HG03159 (cell line): ENCODE results near the gene ZNF513.
A peak's percentile ranks its signal among the peaks of the same experiment; 100 is the strongest.

Experiments used
- ATAC-seq: cut with Tn5 transposase; IDR thresholded peaks from one replicate; pipeline ENCODE4 v1.9.1; 2021; ENCODE audit warnings: mild to moderate bottlenecking, moderate library complexity; ENCODE audit not compliant: unreplicated experiment

The ZNF513 gene

DNA sequence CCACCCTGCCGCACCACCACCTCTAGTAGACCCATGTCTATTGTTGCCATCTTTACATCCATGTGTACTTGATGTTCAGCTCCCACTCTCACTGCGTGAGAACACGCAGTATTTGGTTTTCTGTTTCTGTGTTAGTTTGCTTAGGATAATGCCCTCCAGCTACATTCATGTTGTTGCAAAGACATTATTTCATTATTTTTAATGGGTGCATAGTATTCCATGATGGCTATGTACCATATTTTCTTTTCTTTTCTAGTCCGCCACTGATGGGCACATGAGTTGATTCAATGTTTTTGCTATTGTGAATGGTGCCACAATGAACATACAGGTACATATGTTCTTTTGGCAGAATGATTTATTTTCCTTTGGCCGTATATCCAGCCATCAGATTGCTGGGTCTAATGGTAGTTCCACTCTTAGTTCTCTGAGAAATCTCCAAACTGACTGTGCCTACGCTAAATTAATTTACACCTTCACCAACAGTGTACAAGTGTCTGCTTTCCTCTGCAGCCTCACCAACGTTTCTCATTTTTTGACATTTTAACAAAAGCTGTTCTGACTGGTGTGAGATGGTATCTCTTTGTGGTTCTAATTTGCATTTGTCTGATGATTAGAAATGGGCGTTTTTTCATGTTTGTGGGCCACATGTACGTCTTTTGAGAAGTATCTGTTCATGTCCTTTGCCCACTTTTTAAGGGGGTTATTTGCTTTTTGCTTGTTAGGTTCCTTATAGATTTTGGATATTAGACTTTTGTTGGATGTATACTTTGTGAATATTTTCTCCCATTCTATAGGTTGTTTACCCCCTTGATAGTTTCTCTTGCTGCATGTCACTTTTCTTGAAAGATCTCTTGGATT is 10.5 kb upstream of the ZNF513 start:
- ATAC-seq = no peak

DNA sequence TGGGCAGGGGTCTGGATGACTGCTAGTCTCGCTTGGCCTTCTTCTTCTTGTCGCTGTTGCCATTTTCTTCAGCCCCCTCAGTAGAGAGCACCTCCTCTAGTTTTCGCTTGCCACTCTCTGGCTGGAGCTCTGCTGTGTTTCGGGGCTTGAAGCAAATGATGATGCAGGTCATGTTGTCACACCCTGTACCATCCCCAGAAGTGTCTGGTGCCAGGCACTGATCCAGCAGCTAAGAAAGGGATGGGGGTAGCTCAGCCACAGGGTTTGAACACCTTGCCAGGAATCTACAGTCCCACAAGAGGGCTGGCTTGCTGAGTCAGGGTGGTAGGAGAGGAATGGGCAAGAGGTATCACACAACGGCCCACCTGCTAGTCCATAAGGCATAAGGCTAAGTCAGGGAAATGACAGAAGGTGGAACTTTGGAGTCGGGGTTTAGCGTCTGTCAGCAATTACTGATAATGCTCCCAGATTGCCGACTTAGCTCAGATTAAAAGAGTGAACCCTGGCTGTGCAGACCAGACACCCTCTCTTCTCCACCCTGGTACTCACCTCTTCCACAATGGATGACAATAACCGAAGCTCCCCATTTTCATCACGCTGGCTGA is 1.1 kb upstream of the ZNF513 start:
- ATAC-seq = no peak

DNA sequence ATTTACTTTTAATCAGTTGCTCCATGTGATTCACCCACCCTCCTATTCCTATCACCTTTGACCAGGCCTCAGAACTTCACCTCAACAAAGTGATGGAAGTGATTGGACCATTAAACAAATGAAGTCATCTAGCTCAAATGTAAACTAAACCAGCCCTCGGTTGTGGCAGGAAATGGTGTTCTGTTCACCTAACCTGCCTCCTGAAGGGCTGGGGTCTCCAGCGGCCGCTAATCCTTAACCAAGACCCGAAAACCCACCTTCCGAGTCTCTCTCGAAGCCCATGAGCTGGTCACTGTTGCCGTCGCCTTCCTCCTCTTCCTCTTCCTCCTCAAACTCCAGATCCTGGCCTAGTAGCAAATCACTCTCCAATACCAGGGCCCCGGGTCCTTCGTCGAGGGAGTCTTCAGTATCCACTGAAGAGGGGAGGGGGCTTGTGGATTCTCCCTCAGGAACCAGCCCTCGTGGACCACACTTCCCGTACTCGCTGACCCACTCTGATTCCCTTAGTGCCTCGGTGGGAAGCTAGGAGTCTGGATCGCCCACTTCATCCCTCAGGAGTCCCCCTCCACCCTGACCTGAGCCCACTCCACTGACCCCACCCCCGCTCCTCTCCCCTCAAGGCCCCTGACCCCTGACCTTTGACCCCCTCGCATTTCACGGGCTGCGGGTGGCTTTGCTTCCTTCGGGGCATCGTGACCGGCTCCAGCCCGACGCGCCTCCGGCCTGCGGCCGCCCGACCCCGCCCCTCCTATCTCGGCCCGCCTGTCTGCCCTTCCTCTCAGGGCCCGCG is 503 bp downstream of the ZNF513 start:
- ATAC-seq = no peak

DNA sequence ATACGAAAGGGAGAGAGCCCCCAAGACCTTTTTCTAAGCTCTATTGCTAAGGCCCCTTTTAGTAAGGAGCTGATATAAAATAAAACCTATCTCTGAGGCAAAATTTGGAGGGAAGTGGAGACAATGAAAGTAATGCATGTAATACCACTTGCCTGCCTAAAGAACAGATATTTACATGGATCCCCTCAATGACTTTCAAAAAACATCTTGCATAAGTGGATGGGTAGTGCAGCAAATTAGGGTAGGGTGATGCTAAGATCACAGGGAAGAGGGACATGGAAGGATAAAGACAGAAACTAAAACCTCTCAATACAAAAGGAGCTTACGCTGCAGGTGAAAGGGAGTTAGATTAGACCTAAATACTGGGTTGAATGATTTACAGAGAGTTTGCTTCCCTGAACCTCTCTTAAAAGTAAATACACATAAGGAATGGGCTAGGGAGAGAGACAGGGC is 1.1 kb downstream of the ZNF513 start:
- no peak for ATAC-seq

DNA sequence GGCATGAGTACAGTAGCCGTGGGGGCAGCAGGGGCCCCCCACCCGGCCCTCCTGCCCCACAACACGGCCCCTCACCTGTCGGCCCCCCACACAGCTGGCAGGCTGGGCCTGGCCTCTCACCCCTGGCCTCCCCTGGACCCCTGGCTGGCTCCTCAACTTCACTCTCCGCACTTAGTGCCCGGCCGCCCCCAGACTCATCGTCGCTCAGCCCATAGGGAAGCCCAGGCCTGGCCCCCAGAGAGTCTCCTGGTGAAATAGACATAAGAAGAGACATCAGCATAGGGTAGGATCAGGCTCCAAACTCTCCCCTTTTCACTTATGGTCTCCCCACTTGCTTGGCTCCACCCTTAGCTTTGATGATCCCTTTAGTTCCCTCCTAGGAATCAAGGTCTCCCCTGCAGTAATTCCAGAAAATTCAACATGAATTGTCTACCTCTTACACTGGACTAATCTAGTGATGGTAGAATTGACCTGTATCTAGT is 1.7 kb downstream of the ZNF513 start:
- ATAC-seq = no peak

DNA sequence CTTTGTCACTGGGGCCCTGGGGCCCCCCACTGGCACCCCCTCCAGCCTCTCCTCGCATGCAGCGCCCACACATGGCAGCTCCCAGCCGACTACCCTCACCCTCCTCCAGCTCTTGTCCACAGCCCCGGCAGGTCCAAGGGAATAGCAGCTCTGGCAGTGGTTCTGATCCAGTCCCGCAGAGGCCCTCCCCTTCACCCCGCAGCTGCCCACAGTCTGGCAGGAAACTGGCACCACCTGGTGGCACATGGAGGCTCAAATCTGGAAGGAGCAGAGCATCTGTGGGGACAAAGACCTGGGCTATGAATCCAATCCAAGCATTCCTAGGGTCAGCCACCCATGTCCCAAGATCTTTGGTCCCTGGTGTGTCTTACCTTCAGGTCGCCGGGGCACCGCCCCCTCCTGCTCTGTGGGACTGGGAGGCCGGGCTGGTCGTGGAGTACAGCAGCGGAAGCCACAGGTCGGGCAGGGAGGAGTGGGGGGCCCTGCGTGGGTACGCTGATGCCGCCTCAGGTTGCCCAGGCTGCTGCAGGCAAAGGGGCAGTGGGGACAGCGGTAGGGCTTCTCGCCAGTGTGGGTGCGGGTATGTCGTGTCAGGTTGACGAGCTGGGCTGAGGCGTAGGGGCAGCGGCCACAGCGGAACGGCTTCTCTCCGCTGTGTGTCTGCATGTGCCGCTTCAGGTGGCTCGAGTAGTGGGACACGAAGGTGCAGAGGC is 2.3 kb downstream of the ZNF513 start:
- no peak for ATAC-seq

DNA sequence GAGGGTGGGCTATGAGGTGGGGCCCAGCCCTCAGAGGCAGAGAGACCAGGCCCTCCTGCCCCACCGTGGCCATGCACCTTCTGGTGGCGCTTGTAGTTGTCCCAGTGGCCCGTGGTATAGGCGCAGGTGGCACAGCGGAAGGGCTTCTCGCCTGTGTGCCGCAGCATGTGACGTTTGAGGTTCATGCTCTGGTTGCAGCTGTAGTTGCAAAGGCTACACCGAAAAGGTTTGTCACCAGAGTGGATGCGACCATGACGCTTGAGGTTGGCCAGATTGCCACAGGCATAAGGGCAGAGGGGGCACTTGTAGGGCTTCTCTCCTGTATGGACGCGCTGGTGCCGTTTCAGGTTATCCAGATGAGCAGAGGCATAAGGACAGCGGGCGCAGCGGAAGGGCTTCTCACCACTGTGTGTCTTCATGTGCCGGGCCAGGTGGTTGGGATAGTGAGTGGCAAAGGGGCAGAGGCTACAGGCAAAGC is 2.9 kb downstream of the ZNF513 start:
- no peak for ATAC-seq

DNA sequence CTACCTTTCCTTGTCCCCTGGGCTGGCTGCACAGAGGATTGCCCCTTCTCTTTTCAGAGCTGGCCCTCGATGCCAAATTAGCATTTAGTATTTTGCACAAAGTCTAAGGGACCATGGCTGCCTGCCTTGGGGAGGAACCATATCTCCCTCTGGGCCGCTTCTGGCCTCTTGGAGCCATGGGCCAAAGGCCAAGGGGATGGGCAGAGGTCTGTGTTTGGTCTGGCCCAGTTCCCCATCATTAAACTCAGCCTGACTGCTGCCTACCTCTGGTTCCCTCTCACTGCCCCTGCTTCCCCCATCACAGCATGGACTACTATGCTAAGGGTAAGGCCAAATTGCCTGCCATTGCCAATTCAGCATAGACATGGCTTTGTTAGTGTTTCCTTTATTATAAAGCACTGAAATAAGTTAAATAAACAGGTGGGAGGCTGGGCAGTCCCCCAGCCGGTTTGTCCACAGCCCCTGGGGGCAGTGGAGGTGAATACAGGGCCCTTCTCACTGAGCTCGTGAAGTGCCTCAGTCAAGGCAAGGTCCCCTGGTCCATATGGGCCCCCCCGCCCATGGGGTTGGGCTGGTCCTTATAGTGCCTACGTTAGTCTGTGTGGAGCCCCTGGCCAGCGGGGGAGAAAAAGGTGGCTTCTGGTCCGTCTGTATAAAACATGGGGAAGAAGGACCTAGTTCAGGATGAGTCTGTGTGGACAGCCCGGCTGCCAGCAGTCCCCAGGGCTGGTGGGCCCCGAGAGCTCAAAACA is 3.5 kb downstream of the ZNF513 start:
- no peak for ATAC-seq

DNA sequence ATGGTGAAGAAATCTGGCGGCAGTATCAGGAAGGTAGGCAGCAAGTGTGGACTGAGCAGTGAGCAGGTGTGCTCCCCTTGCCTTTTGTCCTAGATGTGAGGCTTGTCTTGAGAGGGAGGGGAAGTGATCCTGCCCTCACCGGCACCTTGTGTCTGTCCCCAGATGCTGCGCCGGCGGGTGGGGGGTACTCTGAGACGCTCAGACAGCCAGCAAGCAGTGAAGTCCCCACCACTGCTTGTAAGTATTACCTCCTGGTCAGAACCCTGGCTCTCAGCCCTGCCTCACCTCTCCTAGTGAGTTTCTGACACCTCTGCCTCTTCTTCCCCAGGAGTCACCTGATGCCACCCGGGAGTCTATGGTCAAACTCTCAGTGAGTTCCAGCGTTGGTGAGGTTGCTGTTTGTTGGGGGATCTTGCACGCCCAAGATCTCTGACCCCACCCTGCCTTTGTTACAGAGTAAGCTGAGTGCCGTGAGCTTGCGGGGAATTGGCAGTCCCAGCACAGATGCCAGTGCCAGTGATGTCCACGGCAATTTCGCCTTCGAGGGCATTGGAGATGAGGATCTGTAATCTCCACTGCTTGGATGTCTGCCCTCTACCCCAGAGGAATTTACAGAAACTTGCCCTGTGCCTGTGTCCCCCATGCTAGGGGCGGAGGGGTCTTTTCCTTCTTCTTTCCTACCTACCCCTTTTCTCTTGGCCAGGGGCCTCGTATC is 4.2 kb downstream of the ZNF513 start:
- ATAC-seq = no peak

DNA sequence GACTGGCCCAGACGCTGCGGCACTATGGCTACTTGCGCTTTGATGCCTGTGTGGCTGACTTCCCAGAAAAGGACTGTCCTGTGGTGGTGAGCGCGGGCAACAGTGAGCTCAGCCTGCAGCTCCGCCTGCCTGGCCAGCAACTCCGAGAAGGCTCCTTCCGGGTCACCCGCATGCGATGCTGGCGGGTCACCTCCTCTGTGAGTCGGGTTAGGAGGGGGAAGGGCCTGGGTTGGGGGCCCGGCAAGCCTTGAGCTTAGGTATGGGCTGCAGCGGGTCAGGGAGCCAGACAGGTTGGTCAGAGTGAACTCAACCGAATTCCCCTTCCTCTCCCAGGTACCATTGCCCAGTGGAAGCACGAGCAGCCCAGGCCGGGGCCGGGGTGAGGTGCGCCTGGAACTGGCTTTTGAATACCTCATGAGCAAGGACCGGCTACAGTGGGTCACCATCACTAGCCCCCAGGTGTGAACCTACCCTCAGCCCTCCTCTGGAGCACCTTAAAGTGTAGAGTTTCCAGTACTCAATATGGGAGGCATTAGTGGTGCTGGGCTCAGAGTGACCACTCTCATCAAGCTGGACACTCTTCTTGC is 4.9 kb downstream of the ZNF513 start:
- ATAC-seq = no peak

DNA sequence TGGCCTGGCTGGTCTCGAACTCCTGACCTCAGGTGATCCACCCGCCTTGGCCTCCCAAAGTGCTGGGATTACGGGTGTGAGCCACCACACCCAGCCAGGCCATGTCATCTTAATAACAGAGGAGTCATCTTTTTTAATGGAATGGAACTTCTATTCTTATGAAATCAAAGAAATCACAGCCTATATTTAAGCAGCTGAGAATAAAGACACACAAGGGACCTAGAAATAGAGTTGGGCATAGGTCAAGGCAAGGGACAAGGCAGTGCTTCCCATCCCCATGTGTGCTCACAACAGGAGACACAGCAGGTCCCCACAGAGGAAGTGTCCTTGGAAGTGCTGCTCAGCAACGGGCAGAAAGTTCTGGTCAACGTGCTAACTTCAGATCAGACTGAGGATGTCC is 7.0 kb downstream of the ZNF513 start:
- no peak for ATAC-seq

DNA sequence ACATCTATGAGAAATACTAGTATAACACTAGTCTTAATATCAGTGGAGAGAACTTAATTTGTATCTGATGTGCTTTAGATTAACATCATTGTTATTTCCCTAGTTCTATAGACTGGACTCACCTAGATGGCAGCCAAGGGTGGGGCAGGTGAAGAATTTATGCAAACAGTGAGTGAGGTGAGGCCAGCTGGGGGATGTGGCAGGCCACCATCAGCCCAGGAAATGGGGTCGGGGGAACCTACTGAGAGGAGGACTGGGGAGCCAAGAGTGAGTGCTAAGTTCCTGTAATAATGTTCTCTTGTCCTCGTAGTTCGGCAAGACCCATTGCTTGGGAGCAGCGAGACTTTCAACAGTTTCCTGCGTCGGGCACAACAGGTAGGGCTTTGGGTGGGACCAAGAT is 7.6 kb downstream of the ZNF513 start:
- ATAC-seq = no peak

DNA sequence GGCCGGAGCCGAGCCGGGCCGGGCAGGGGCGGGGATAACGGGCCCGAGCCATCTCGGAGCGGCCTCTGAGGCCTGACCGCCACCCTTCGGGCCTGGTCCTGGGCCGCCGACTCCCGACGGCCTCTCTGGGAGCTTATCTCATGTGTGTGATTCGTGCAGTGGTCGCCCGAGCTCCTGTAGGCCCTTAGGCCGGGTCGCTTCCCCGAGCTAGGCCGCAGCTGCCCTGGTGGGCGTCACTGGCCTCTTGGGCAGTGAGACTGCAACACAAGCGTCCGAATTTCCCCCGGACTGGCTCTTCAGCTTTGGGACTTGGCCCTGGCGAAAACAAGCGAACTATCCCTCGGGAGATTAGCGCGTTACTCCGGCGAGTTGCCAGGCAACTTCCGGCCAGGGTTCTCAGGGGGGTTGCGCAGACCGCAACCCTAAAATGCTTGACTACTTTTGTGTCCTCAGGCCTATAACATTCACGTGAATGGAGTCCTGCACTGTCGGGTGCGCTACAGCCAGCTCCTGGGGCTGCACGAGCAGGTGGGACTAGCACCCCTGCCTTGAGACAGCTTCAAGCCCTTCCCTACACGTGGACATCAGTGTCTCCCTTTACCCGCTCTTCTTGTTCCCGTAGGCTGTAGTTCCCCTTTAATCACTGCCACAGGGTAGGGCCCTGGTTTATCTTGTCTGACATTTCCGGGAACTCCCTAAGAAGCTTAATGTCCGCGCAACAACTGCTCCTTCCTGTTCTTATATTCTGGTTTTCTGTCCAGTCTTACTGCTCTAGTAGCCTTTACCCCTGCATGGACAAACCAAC is 9.5 kb downstream of the ZNF513 start:
- peak; percentile 22 for ATAC-seq

DNA sequence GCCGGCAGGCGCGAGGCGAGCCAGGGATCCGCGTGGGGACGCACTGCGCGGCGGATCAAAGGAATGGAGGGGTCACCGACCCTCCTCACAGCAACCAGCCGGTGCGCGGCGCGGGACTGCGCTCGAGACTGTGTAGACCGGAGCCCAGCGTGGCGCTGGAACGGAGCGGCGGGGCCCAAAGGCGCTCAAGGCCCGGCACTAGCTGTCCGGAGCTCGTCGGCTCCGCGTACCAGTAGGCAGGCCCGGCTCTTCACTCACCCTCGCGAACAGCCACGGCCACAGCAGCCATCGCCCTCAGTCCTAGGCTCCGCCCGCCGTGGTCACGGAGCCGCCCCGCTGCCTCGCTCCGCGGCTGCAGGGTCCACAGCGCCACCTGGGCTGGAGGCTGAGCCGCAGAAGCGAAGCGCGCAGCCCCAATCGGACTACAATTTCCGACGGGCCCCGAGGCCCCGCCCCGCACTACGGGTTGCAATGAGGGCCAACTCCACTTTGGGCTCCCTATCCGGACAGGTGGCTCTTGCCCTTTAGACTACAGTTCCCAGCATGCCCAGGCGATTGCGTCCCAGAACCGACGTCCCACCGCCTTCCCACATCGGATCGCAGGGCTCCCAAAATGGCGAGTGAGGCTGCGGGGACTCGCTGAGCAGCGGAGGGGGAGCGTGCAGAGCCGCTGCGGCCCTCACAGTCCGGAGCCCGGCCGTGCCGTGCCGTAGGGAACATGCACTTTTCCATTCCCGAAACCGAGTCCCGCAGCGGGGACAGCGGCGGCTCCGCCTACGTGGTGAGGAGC is 10.3 kb downstream of the ZNF513 start, which contains the start of the genes EIF2B4 and SNX17:
EIF2B4 (minus strand) TSS at position 313 of the 790 bp plus-strand sequence; CDS start at position 289, 24 bp downstream.
SNX17 (plus strand) TSS at position 591 of the 790 bp plus-strand sequence; CDS start at position 719, 128 bp downstream.
- ATAC-seq = peak; percentile 83

DNA sequence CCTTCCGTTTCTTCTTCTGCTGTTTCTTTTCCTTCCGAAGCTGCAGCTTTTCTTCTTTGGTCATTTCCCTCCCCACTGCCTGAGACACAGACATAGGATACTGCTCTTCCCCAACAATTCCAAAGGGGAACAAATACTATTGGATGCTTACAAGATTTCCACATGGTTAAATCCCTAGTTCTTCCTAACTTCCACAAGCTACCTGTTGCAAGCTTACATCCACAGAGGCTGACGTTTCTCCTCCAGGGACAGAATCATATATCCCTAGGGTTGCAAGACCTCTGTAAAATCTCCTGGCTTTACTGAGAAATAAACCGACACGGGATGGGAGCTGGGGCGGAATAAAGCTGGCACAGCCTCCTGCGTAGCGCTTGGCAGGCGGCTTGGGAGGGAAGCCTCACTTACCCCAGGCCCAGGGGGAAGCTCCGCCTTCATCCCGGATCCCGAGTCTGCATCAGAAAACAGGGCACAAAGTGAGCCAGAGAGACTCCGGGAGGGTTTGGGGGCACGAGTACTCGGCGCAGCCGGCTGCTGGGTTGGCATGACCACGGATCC is 11.0 kb downstream of the ZNF513 start:
- ATAC-seq = peak; percentile 3

DNA sequence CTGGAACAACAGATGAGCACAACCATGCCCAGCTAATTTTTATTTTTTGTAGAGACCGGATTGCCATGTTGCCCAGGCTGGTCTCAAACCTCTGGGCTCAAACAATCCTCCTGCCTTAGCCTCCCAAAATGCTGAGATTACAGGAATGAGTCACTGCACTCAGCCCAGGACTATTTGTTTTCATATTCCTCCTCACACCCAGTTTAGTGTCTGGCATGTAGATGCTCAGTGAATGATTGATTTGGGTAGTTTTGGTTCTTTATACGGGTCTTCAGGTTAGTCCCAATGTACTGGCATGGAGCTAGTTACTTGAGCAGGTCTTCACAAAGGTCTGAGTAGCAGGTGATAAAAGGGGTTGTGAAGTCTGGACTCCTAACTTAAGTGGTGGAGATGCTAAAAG is 16.6 kb downstream of the ZNF513 start:
- ATAC-seq = no peak
